IMR-90 (cell line): ENCODE measurements around the gene ORC4. TPM values are rescaled to one million over a fixed set of nuclear protein-coding genes. Genes with fewer than 3 reads are reported as not detected.

Experiments used
- ATAC-seq: fragments of 200-7000 bp; cut with Tn5 transposase; 2 replicates; pipeline ENCODE4 v1.9.1; 2020; ENCODE audit warnings: low read depth, mild to moderate bottlenecking, moderate library complexity
- BruUV-seq: library from RNA; stranded (reverse); fragments of 400-500 nt; replicated peaks from 2 replicates; lab custom pipeline; 2021; lab: Mats Ljungman, UMichigan
- CTCF ChIA-PET: fragments of 300-600 bp; formaldehyde crosslinking; extraction: SDS; loops from one replicate; lab custom pipeline; 2021; ENCODE audit warnings: antibody characterized with exemption; lab: Yijun Ruan, JAX
- POLR2A ChIA-PET: fragments of 300-600 bp; sonication (Branson Sonifier 250); formaldehyde crosslinking; loops from one replicate; lab custom pipeline; 2022; ENCODE audit warnings: antibody characterized with exemption; ENCODE audit not compliant: unreplicated experiment; lab: Charles Lee
- DNase-seq: peaks from one replicate; pipeline ENCODE4 v3.0.0; 2013
- H2AFZ ChIP-seq: replicated peaks from 2 replicates; pipeline ENCODE3; 2013; ENCODE audit warnings: low read length, mild to moderate bottlenecking; ENCODE audit not compliant: poor library complexity
- H2AK5ac ChIP-seq: 2 replicates; pipeline ENCODE4 v1.6.1; 2013; ENCODE audit warnings: low read depth, low read length, inconsistent platforms
- H2AK9ac ChIP-seq: replicated peaks from 2 replicates; pipeline ENCODE3; 2013; ENCODE audit warnings: mild to moderate bottlenecking, low read depth, low read length, moderate library complexity; ENCODE audit not compliant: poor library complexity
- H2BK120ac ChIP-seq: 2 replicates; pipeline ENCODE4 v1.6.1; 2013; ENCODE audit warnings: low read depth, low read length, inconsistent platforms
- H2BK15ac ChIP-seq: 3 replicates; pipeline ENCODE4 v1.6.1; 2013; ENCODE audit warnings: low read depth, low read length, inconsistent platforms
- H2BK20ac ChIP-seq: 2 replicates; pipeline ENCODE4 v1.6.1; 2013; ENCODE audit warnings: low read depth, mild to moderate bottlenecking, inconsistent platforms, low read length, moderate library complexity
- H2BK5ac ChIP-seq: 2 replicates; pipeline ENCODE4 v1.6.1; 2013; ENCODE audit warnings: mild to moderate bottlenecking, low read depth, low read length, inconsistent platforms; ENCODE audit not compliant: poor library complexity, severe bottlenecking
- H3K14ac ChIP-seq: replicated peaks from 2 replicates; pipeline ENCODE4 v1.6.1; 2013; ENCODE audit warnings: low read depth, low read length, inconsistent platforms
- H3K18ac ChIP-seq: 2 replicates; pipeline ENCODE4 v1.6.1; 2013; ENCODE audit warnings: low read depth, low read length, control low read depth
- H3K23ac ChIP-seq: 2 replicates; pipeline ENCODE4 v1.6.1; 2013; ENCODE audit warnings: low read depth, low read length, inconsistent platforms
- H3K27ac ChIP-seq: 2 replicates; pipeline ENCODE4 v1.5.1; 2013; ENCODE audit warnings: mild to moderate bottlenecking, control low read depth, low read length; ENCODE audit not compliant: insufficient read depth
- H3K27me3 ChIP-seq: 2 replicates; pipeline ENCODE4 v1.6.1; 2013; ENCODE audit warnings: low read length; ENCODE audit not compliant: control insufficient read depth, insufficient read depth
- H3K36me3 ChIP-seq: 2 replicates; pipeline ENCODE4 v1.6.1; 2013; ENCODE audit warnings: low read length, mixed read lengths; ENCODE audit not compliant: control insufficient read depth, insufficient read depth
- H3K4ac ChIP-seq: 2 replicates; pipeline ENCODE4 v1.6.1; 2013; ENCODE audit warnings: low read depth, low read length, inconsistent platforms
- H3K4me1 ChIP-seq: 2 replicates; pipeline ENCODE4 v1.6.1; 2013; ENCODE audit warnings: low read length, mixed read lengths; ENCODE audit not compliant: control insufficient read depth, insufficient read depth
- H3K4me2 ChIP-seq: 2 replicates; pipeline ENCODE4 v1.6.1; 2013; ENCODE audit warnings: low read depth, mild to moderate bottlenecking, control low read depth, low read length, moderate library complexity
- H3K4me3 ChIP-seq: 2 replicates; pipeline ENCODE4 v1.5.1; 2013; ENCODE audit warnings: low read depth, mild to moderate bottlenecking, control low read depth, low read length, moderate library complexity; ENCODE audit not compliant: insufficient read depth
- H3K56ac ChIP-seq: 2 replicates; pipeline ENCODE4 v1.6.1; 2013; ENCODE audit warnings: low read length, inconsistent platforms; ENCODE audit not compliant: insufficient read depth; ENCODE audit errors: extremely low read depth
- H3K79me1 ChIP-seq, 2 experiments: 2 replicates each; pipeline ENCODE4 v1.6.1; 2013; ENCODE audit warnings: low read length in 2 of 2, inconsistent platforms in 1 of 2, low read depth in 1 of 2
- H3K9ac ChIP-seq: 2 replicates; pipeline ENCODE4 v1.6.1; 2013; ENCODE audit warnings: low read depth, low read length, control low read depth
- H3K9me1 ChIP-seq: 2 replicates; pipeline ENCODE4 v1.6.1; 2013; ENCODE audit warnings: low read length, inconsistent platforms; ENCODE audit not compliant: insufficient read depth
- H3K9me3 ChIP-seq: 2 replicates; pipeline ENCODE4 v1.6.1; 2013; ENCODE audit warnings: low read length; ENCODE audit not compliant: control insufficient read depth, insufficient read depth
- H4K20me1 ChIP-seq: 2 replicates; pipeline ENCODE4 v1.6.1; 2013; ENCODE audit warnings: low read length, inconsistent platforms; ENCODE audit not compliant: insufficient read depth
- H4K5ac ChIP-seq: 2 replicates; pipeline ENCODE4 v1.6.1; 2013; ENCODE audit warnings: mild to moderate bottlenecking, low read depth, low read length, control low read depth
- H4K8ac ChIP-seq, 2 experiments: 2 replicates each; pipeline ENCODE4 v1.6.1; 2013; ENCODE audit warnings: low read depth in 2 of 2, low read length in 2 of 2, control low read depth in 1 of 2, inconsistent platforms in 1 of 2
- H4K91ac ChIP-seq: 2 replicates; pipeline ENCODE4 v1.6.1; 2013; ENCODE audit warnings: low read depth, low read length, inconsistent platforms; ENCODE audit not compliant: insufficient read depth
- BHLHE40 ChIP-seq: fragments of 150-350 bp; IDR thresholded peaks from 2 replicates; pipeline ENCODE4 v1.6.1; 2016; ENCODE audit warnings: mild to moderate bottlenecking, low read depth, low read length
- CEBPB ChIP-seq: IDR thresholded peaks from 2 replicates; pipeline ENCODE4 v1.6.1; 2012; ENCODE audit warnings: low read depth, low read length, improper control_type of control experiment
- CHD1 ChIP-seq: IDR thresholded peaks from 2 replicates; pipeline ENCODE4 v1.6.1; 2012; ENCODE audit warnings: low read depth, low read length, improper control_type of control experiment
- CTCF ChIP-seq: conservative IDR thresholded peaks from 2 replicates; pipeline ENCODE4 v1.5.1; 2012; ENCODE audit warnings: mild to moderate bottlenecking, low read depth, low read length, improper control_type of control experiment
- ELK1 ChIP-seq: fragments of 150-350 bp; IDR thresholded peaks from 2 replicates; pipeline ENCODE4 v1.6.1; 2016; ENCODE audit warnings: low read depth, mild to moderate bottlenecking, low read length, moderate library complexity, borderline replicate concordance
- FOS ChIP-seq: fragments of 150-350 bp; IDR thresholded peaks from 2 replicates; pipeline ENCODE4 v1.6.1; 2016; ENCODE audit warnings: low read depth, low read length
- MAFK ChIP-seq: IDR thresholded peaks from 2 replicates; pipeline ENCODE4 v1.6.1; 2012; ENCODE audit warnings: low read depth, low read length, improper control_type of control experiment
- MAZ ChIP-seq: IDR thresholded peaks from 2 replicates; pipeline ENCODE4 v1.6.1; 2012; ENCODE audit warnings: low read depth, mild to moderate bottlenecking, low read length, improper control_type of control experiment, moderate library complexity, borderline replicate concordance
- MXI1 ChIP-seq: IDR thresholded peaks from 2 replicates; pipeline ENCODE4 v1.6.1; 2012; ENCODE audit warnings: low read depth, mild to moderate bottlenecking, low read length, moderate library complexity, borderline replicate concordance
- NFE2L2 ChIP-seq: fragments of 150-350 bp; IDR thresholded peaks from 2 replicates; pipeline ENCODE4 v1.6.1; 2016; ENCODE audit warnings: low read depth, mild to moderate bottlenecking, low read length
- POLR2A ChIP-seq: IDR thresholded peaks from 2 replicates; pipeline ENCODE4 v1.6.1; 2012; ENCODE audit warnings: mild to moderate bottlenecking, low read depth, low read length
- RAD21 ChIP-seq: IDR thresholded peaks from 2 replicates; pipeline ENCODE4 v1.6.1; 2012; ENCODE audit warnings: low read length, improper control_type of control experiment
- RCOR1 ChIP-seq: IDR thresholded peaks from 2 replicates; pipeline ENCODE4 v1.6.1; 2012; ENCODE audit warnings: mild to moderate bottlenecking, low read length, improper control_type of control experiment; ENCODE audit not compliant: insufficient replicate concordance
- RFX5 ChIP-seq: IDR thresholded peaks from 2 replicates; pipeline ENCODE4 v1.8.0; 2012; ENCODE audit warnings: low read depth, mild to moderate bottlenecking, low read length, moderate library complexity
- SMC3 ChIP-seq: fragments of 150-350 bp; IDR thresholded peaks from 2 replicates; pipeline ENCODE4 v1.6.1; 2016; ENCODE audit warnings: low read depth, mild to moderate bottlenecking, antibody characterized with exemption, low read length, moderate library complexity
- USF2 ChIP-seq: fragments of 150-350 bp; IDR thresholded peaks from 2 replicates; pipeline ENCODE4 v1.6.1; 2017; ENCODE audit warnings: mild to moderate bottlenecking, antibody characterized with exemption, low read length, low read depth
- dilution Hi-C: fragments of 300-500 bp; cut with HindIII; formaldehyde crosslinking; loops from one replicate; pipeline ENCODE4 v1.14.3; 2018; ENCODE audit warnings: low sequenced_read_pairs; ENCODE audit not compliant: unreplicated experiment
- in situ Hi-C: fragments of 300-500 bp; cut with MboI; formaldehyde crosslinking; loops from 3 replicates; pipeline ENCODE4 v1.14.3; 2019; ENCODE audit warnings: low sequenced_read_pairs, inconsistent platforms, mixed read lengths
- intact Hi-C: fragments of 100-400 bp; cut with micrococcal nuclease; formaldehyde crosslinking; loops from 2 replicates; pipeline ENCODE4 v1.10.0; 2022
- polyA plus RNA-seq, 3 experiments: library from polyadenylated mRNA; depleted of rRNA; stranded (reverse); fragments of >200 nt; gene quantifications; 2 replicates each; pipeline ENCODE4 v1.2.3, GENCODE V29; 2012; ENCODE audit warnings: low replicate concordance in 1 of 3
- total RNA-seq: library from RNA; depleted of rRNA; stranded (reverse); fragments of >200 nt; gene quantifications from 2 replicates; pipeline ENCODE4 v1.2.3, GENCODE V29; 2012

The ORC4 gene
- total and polyA plus RNA-seq, 2 of the 4 experiments (the other 2 are of a cell fraction) = 20.6 to 23.5 TPM

- Histone ChIP-seq H2AK9ac (no peak overlapping the region), H4K91ac (no peak overlapping the region), H3K27ac (no peak overlapping the region), H3K9ac (no peak overlapping the region), H3K56ac (no peak overlapping the region), H3K4me3 (no peak overlapping the region), H3K27me3 (no peaks in the 10 kb centered on the region), H2BK5ac (no peak overlapping the region), H2AFZ (no peak overlapping the region), H3K9me3 (no peaks in the 10 kb centered on the region), H2BK15ac (no peak overlapping the region), H3K4me2 (no peak overlapping the region), H2AK5ac (no peak overlapping the region), H2BK120ac (no peak overlapping the region), H2BK20ac (no peak overlapping the region), H3K36me3 (peaks cover 6% of the 10 kb centered on the region), H3K9me1 (peaks cover 3% of the 10 kb centered on the region; the same call in 1 of the 2 replicates), H3K23ac (no peak overlapping the region), H4K20me1 (peaks cover 6% of the 10 kb centered on the region; the same call in 1 of the 2 replicates), H3K4ac (no peak overlapping the region), H3K14ac (no peak overlapping the region), H3K4me1 (0 out of 2 replicates have a peak, but pooled peaks cover 3% of the 10 kb centered on the region), H3K79me1 (peaks cover 9 to 31% of the 10 kb centered on the region in 2 experiments), H3K18ac (no peak overlapping the region), H4K5ac (no peak overlapping the region), H4K8ac (no peak overlapping the region)
- BruUV-seq = no TSS peak
- dilution Hi-C loops (no loop called here), intact Hi-C loops (loop anchor here (10.0 kb wide), 1 partner anchor 358 kb away; no protein-coding TSS in a partner anchor), in situ Hi-C loops (loop anchor here (25.0 kb wide), 1 partner anchor 990 kb away; no protein-coding TSS in a partner anchor)
- DNase-seq (no peak), ATAC-seq (no peak)
- TF ChIP-seq USF2 = no peak
- TF ChIP-seq CEBPB = no peak
- no peak for TF ChIP-seq RAD21
- TF ChIP-seq RCOR1 = no peak
- no peak for TF ChIP-seq NFE2L2
- TF ChIP-seq CTCF = no peak
- TF ChIP-seq RFX5 = no peak
- no peak for TF ChIP-seq FOS
- TF ChIP-seq CHD1 = no peak
- no peak for TF ChIP-seq MAFK
- no peak for TF ChIP-seq MXI1
- TF ChIP-seq BHLHE40 = no peak
- TF ChIP-seq ELK1 = no peak
- TF ChIP-seq POLR2A = no peak
- no peak for TF ChIP-seq SMC3
- no peak for TF ChIP-seq MAZ
- CTCF ChIA-PET = no interaction called here
- POLR2A ChIA-PET = no interaction called here
Measured at GRCh38 chr2:147996828-147997227, 23.7 kb downstream of the ORC4 start.
